ENCODE results near the gene PPIL1. TPM values are rescaled to one million over a fixed set of nuclear protein-coding genes. Genes with fewer than 3 reads are reported as not detected.

The PPIL1 gene
- total and polyA plus RNA-seq, 2 of the 8 experiments (the other 6 are each of a cell fraction or from before 2014, with no cell fraction given): 83.7 to 86.5 TPM

DNA sequence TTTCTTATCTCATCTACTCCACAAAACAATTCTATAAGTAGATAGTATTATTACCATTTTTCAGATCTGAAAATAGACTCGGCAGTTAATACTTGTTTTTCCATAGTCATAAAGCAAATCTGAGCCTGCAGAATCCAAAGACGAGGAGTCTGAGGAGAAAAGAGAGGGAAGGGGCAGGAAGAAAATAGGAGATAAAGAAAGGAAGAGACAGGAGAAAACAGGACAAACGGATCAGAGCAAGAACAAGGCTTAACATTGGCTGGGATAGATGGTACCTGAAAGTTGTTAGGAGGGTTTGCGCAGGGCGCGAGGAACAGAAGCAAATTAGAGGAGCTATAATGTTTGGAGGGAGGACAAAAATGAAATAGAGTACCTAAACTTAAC, 639 bp upstream of the PPIL1 start:
- no peaks in the 10 kb centered on the region for H3K9me3 ChIP-seq (ENCODE audit: insufficient read depth in 2 of 2, low read depth in 1 of 2, low read length in 1 of 2)
- ChIA-PET POLR2A (ENCODE audit: partially characterized antibody) (interaction anchor here (0.6 to 3.6 kb wide), 22 partner anchors 10 to 143 kb away, joined by 3 to 35 read pairs (median 4); partner anchors contain the start of genes C6orf89 and MTCH1), CTCF (ENCODE audit: partially characterized antibody) (interaction anchor here (0.6 to 6.5 kb wide), 15 partner anchors 9 to 1559 kb away, joined by 3 to 77 read pairs (median 5); partner anchors contain the start of gene C6orf89)
- H3K27ac ChIP-seq (ENCODE audit: low read depth, low read length): peak overlapping the region; percentile 93; the same call in 1 of the 2 replicates
- H4K5ac ChIP-seq (ENCODE audit: insufficient read length, low read depth, low read length): no peak overlapping the region
- H2BK15ac ChIP-seq (ENCODE audit: low read length): no peak overlapping the region
- WGBS, 2 experiments (ENCODE audit: extremely low coverage in 1 of 2, insufficient coverage in 1 of 2, insufficient read length in 1 of 2, insufficient replicate concordance in 2 of 2, low coverage in 1 of 2, low lambda C conversion rate in 2 of 2, missing lambda C conversion rate in 1 of 2): 65% methylated on average over 6 of the region's 6 CpGs; no CpG with 5 or more reads in 1 of the 2 experiments
- H3K36me3 ChIP-seq (ENCODE audit: control insufficient read depth in 2 of 4, insufficient read depth in 4 of 4, low read length in 3 of 4): peaks cover 2 to 15% (median 5%) of the 10 kb centered on the region in 4 experiments; a peak in 7 of 8 replicates
- H3K4me2 ChIP-seq (ENCODE audit: insufficient read depth in 1 of 2, low read depth in 2 of 2, low read length in 2 of 2): peak overlapping the region; percentile 66 to 79
- peak overlapping the region; percentile 83 to 91 (median 87) for H3K4me3 ChIP-seq (ENCODE audit: extremely low read depth in 1 of 4, insufficient read depth in 2 of 4, low read depth in 3 of 4, low read length in 4 of 4)
- H3K14ac ChIP-seq (ENCODE audit: insufficient read length): no peak overlapping the region
- H2BK5ac ChIP-seq (ENCODE audit: low read depth, low read length): no peak overlapping the region
- H2AK5ac ChIP-seq (ENCODE audit: low read depth, low read length): no peak overlapping the region
- H4K20me1 ChIP-seq (replicated peaks in 1 of 2; ENCODE audit: control insufficient read depth in 1 of 2, insufficient read depth in 2 of 2, low read length in 2 of 2): no peaks in the 10 kb centered on the region
- DNase-seq (ENCODE audit: low read depth in 1 of 2, low spot score in 2 of 2) (no peak), FAIRE-seq (no peak)
- no peak overlapping the region for H2BK12ac ChIP-seq (ENCODE audit: low read depth, low read length)
- no peak overlapping the region for H4K91ac ChIP-seq (replicated peaks; ENCODE audit: insufficient read length, low read length)
- H3K23me2 ChIP-seq (ENCODE audit: low read depth, low read length): peaks cover 4% of the 10 kb centered on the region; the same call in 1 of the 2 replicates
- peak overlapping the region; percentile 96; the same call in 1 of the 2 replicates for H2AFZ ChIP-seq (ENCODE audit: low read length)
- no peaks in the 10 kb centered on the region for H3K27me3 ChIP-seq (replicated peaks in 1 of 4; ENCODE audit: control insufficient read depth in 3 of 4, extremely low read depth in 1 of 4, insufficient read depth in 3 of 4, low read length in 3 of 4)
- no peak overlapping the region for H2BK20ac ChIP-seq (ENCODE audit: low read length)
- no peak overlapping the region for H3K4ac ChIP-seq (replicated peaks; ENCODE audit: insufficient read length, low read depth, low read length)
- no peak overlapping the region for H2BK120ac ChIP-seq (replicated peaks; ENCODE audit: low read depth, low read length)
- H3K79me1 ChIP-seq (ENCODE audit: low read depth, low read length): no peaks in the 10 kb centered on the region; the same call in 1 of the 2 replicates
- H3K23ac ChIP-seq (ENCODE audit: insufficient read length): no peak overlapping the region
- H3K56ac ChIP-seq (replicated peaks; ENCODE audit: insufficient read length, low read depth, low read length): no peak overlapping the region
- H3K4me1 ChIP-seq (replicated peaks in 1 of 4; ENCODE audit: control insufficient read depth in 3 of 4, insufficient read depth in 4 of 4, low read length in 3 of 4): peaks cover 0 to 4% (median 1%) of the 10 kb centered on the region in 4 experiments; a peak in 3 of 7 replicates
- H3K79me2 ChIP-seq (ENCODE audit: control insufficient read depth in 1 of 2, insufficient read depth in 2 of 2, low read length in 2 of 2): peaks cover 0 to 31% of the 10 kb centered on the region in 2 experiments; a peak in 2 of 4 replicates
- no peak overlapping the region for H3K18ac ChIP-seq (ENCODE audit: extremely low read depth, low read length)
- H4K8ac ChIP-seq (ENCODE audit: extremely low read depth, insufficient read depth, low read length): no peak overlapping the region
- H3K9ac ChIP-seq (replicated peaks in 1 of 4; ENCODE audit: extremely low read depth in 1 of 4, low read depth in 3 of 4, low read length in 3 of 4): peak overlapping the region in 3 of 4 experiments; percentile 59 to 99 (median 94); a peak in 4 of 7 replicates
- no peak for TF ChIP-seq EGR1 (IDR thresholded peaks at IDR 0.05; ENCODE audit: borderline replicate concordance, low read depth, low read length)
- TF ChIP-seq MAFK (IDR thresholded peaks at IDR 0.05; ENCODE audit: low read depth, low read length): no peak
- TF ChIP-seq EZH2 (IDR thresholded peaks at IDR 0.05; ENCODE audit: low read depth, low read length, severe bottlenecking): no peak
- no peak for TF ChIP-seq ZNF274 (IDR thresholded peaks at IDR 0.05; ENCODE audit: borderline replicate concordance, extremely low read depth, low read length)
- no peak for TF ChIP-seq TAF1 (IDR thresholded peaks at IDR 0.05; ENCODE audit: low read depth, low read length)
- no peak for TF ChIP-seq BRCA1 (IDR thresholded peaks at IDR 0.05; ENCODE audit: low read depth, low read length)
- no peak for TF ChIP-seq SIRT6 (IDR thresholded peaks at IDR 0.05; ENCODE audit: low read length)
- no peak for TF ChIP-seq HDAC6 (IDR thresholded peaks at IDR 0.05; ENCODE audit: low read depth, low read length)
- no peak for TF ChIP-seq RFX5 (IDR thresholded peaks at IDR 0.05; ENCODE audit: borderline replicate concordance, low read depth, low read length)
- TF ChIP-seq CHD2 (IDR thresholded peaks at IDR 0.05; ENCODE audit: low read length): no peak
- no peak for TF ChIP-seq RAD21 (IDR thresholded peaks at IDR 0.05 in 1 of 2, conservative IDR thresholded peaks at IDR 0.05 in 1 of 2; ENCODE audit: low read depth in 2 of 2, low read length in 2 of 2)
- TF ChIP-seq RNF2 (IDR thresholded peaks at IDR 0.05; ENCODE audit: borderline replicate concordance, low read depth, low read length, missing control alignments, poor library complexity, severe bottlenecking): no peak
- TF ChIP-seq GABPA (IDR thresholded peaks at IDR 0.05; ENCODE audit: borderline replicate concordance, insufficient read depth, low read length): no peak
